ENCODE data around the gene P3H1. TPM values are rescaled to one million over a fixed set of nuclear protein-coding genes. Genes with fewer than 3 reads are reported as not detected.

Gene P3H1
- total RNA-seq, 2 donors from 2014 or later = 42.9 to 47.6 TPM

- Histone ChIP-seq H3K27me3 (replicated peaks; ENCODE audit: insufficient read depth) (no peaks in the 10 kb centered on the region), H3K27ac (no peak overlapping the region), H3K4me3 (no peak overlapping the region), H3K36me3 (peaks cover 5% of the 10 kb centered on the region), H3K9me3 (no peaks in the 10 kb centered on the region), H3K4me1 (ENCODE audit: control insufficient read depth in 1 of 2, low read depth in 2 of 2) (no peaks in the 10 kb centered on the region)
- DNase-seq (ENCODE audit: low spot score) (no peak), ATAC-seq (ENCODE audit: insufficient number of reproducible peaks, low FRiP score, low read depth) (no peak)
- TF ChIP-seq CTCF (IDR thresholded peaks at IDR 0.05) = no peak
These were observed 39.3 kb upstream of the P3H1 start for GRCh38 chr1:42806171-42806570.

GRCh38 chr1:42801832-42802473, 35.1 kb upstream of the P3H1 start:
- no peaks in the 10 kb centered on the region for H3K4me1 ChIP-seq (ENCODE audit: control insufficient read depth in 1 of 2, low read depth in 2 of 2)
- no peak overlapping the region for H3K27ac ChIP-seq
- TF ChIP-seq CTCF (IDR thresholded peaks at IDR 0.05) = no peak
- no peaks in the 10 kb centered on the region for H3K27me3 ChIP-seq (replicated peaks; ENCODE audit: insufficient read depth)
- H3K9me3 ChIP-seq = no peaks in the 10 kb centered on the region
- no peak overlapping the region for H3K4me3 ChIP-seq
- peaks cover 3% of the 10 kb centered on the region for H3K36me3 ChIP-seq
- DNase-seq (ENCODE audit: low spot score) (no peak), ATAC-seq (ENCODE audit: insufficient number of reproducible peaks, low FRiP score, low read depth) (no peak)

GRCh38 chr1:42797979-42798378, 31.2 kb upstream of the P3H1 start:
- ATAC-seq (ENCODE audit: insufficient number of reproducible peaks, low FRiP score, low read depth) = no peak
- H3K36me3 ChIP-seq = no peaks in the 10 kb centered on the region

GRCh38 chr1:42797414-42797813, 30.6 kb upstream of the P3H1 start:
- DNase-seq (ENCODE audit: low spot score) (no peak), ATAC-seq (ENCODE audit: insufficient number of reproducible peaks, low FRiP score, low read depth) (no peak)
- Histone ChIP-seq H3K4me1 (ENCODE audit: control insufficient read depth in 1 of 2, low read depth in 2 of 2) (no peaks in the 10 kb centered on the region), H3K27ac (no peak overlapping the region), H3K36me3 (no peaks in the 10 kb centered on the region), H3K9me3 (no peaks in the 10 kb centered on the region), H3K27me3 (replicated peaks; ENCODE audit: insufficient read depth) (no peaks in the 10 kb centered on the region), H3K4me3 (no peak overlapping the region)
- TF ChIP-seq CTCF (IDR thresholded peaks at IDR 0.05) = no peak

More at GRCh38 chr1:42797979-42798378, 31.2 kb upstream of the P3H1 start:
- no peak for TF ChIP-seq CTCF (IDR thresholded peaks at IDR 0.05)
- no peak for DNase-seq (ENCODE audit: low spot score)
- Histone ChIP-seq H3K4me3 (no peak overlapping the region), H3K9me3 (no peaks in the 10 kb centered on the region), H3K27ac (no peak overlapping the region), H3K4me1 (ENCODE audit: control insufficient read depth in 1 of 2, low read depth in 2 of 2) (no peaks in the 10 kb centered on the region), H3K27me3 (replicated peaks; ENCODE audit: insufficient read depth) (no peaks in the 10 kb centered on the region)

GRCh38 chr1:42793824-42794223, 27.0 kb upstream of the P3H1 start:
- no peak for ATAC-seq (ENCODE audit: insufficient number of reproducible peaks, low FRiP score, low read depth)
- no peak for TF ChIP-seq CTCF (IDR thresholded peaks at IDR 0.05)
- no peak overlapping the region for H3K27ac ChIP-seq

More at GRCh38 chr1:42793824-42794223, 27.0 kb upstream of the P3H1 start:
- Histone ChIP-seq H3K36me3 (no peaks in the 10 kb centered on the region), H3K9me3 (no peaks in the 10 kb centered on the region), H3K27me3 (replicated peaks; ENCODE audit: insufficient read depth) (no peaks in the 10 kb centered on the region), H3K4me1 (ENCODE audit: control insufficient read depth in 1 of 2, low read depth in 2 of 2) (no peaks in the 10 kb centered on the region), H3K4me3 (no peak overlapping the region)
- no peak for DNase-seq (ENCODE audit: low spot score)

Measured in thoracic aorta (tissue), 2 donors.